DND-41 (cell line): ENCODE measurements around the gene TTC23L.

Experiments used
- EZH2 ChIP-seq: IDR thresholded peaks from 3 replicates; pipeline ENCODE4 v1.6.1; 2012; ENCODE audit warnings: borderline replicate concordance, low read depth, mild to moderate bottlenecking, moderate library complexity, low read length, inconsistent platforms; ENCODE audit not compliant: severe bottlenecking
- TF ChIP-seq, protein P1 (sequence below): IDR thresholded peaks from 2 replicates; pipeline ENCODE4 v1.5.1; 2012; ENCODE audit warnings: borderline replicate concordance, low read length, moderate library complexity, mild to moderate bottlenecking; ENCODE audit not compliant: poor library complexity, severe bottlenecking; ENCODE audit errors: extremely low read depth

DNA sequence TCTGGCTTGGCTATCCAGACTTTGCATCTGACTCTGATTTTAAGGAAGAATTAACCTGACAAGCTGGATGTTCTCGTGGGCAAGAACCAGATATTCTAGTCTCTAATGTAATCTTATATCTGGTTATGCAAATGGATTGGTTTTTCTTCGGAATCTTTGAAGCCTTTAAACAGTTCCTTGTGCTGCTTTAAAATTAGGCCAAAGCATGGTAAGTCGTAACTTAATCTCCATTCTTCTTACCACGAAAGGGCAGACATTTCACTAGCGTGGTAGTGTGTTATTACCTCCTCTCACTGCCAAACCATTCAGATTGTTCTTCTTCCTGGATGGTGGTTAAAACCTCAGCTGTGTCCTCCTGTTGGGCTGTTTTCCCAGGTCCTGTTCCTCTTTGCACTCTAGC, 34.1 kb upstream of the TTC23L start:
- TF ChIP-seq, protein P1, sequence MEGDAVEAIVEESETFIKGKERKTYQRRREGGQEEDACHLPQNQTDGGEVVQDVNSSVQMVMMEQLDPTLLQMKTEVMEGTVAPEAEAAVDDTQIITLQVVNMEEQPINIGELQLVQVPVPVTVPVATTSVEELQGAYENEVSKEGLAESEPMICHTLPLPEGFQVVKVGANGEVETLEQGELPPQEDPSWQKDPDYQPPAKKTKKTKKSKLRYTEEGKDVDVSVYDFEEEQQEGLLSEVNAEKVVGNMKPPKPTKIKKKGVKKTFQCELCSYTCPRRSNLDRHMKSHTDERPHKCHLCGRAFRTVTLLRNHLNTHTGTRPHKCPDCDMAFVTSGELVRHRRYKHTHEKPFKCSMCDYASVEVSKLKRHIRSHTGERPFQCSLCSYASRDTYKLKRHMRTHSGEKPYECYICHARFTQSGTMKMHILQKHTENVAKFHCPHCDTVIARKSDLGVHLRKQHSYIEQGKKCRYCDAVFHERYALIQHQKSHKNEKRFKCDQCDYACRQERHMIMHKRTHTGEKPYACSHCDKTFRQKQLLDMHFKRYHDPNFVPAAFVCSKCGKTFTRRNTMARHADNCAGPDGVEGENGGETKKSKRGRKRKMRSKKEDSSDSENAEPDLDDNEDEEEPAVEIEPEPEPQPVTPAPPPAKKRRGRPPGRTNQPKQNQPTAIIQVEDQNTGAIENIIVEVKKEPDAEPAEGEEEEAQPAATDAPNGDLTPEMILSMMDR = no peak
- no peak for TF ChIP-seq EZH2
